H1 (cell line): ENCODE data around the gene CD3D. TPM values are rescaled to one million over a fixed set of nuclear protein-coding genes. Genes with fewer than 3 reads are reported as not detected.

Source experiments
- CTCF ChIA-PET: fragments of 300-600 bp; sonication (Branson Sonifier 250); formaldehyde crosslinking; loops from one replicate; lab custom pipeline; 2021; ENCODE audit not compliant: partially characterized antibody; lab: Charles Lee
- POLR2A ChIA-PET: fragments of 300-600 bp; sonication (Branson Sonifier 250); formaldehyde crosslinking; loops from one replicate; lab custom pipeline; 2021; ENCODE audit warnings: inconsistent platforms; ENCODE audit not compliant: partially characterized antibody; lab: Charles Lee
- DNase-seq, 2 experiments: peaks; one replicate each; pipeline versions ENCODE4 v3.0.0 to v3.0.0-alpha.2; 2010 to 2022; ENCODE audit warnings: low spot score in 2 of 2, low read depth in 1 of 2, mixed read lengths in 1 of 2
- FAIRE-seq: peaks from 2 replicates; lab custom pipeline; 2011; peaks lifted over from hg19 to GRCh38; lab: Jason Lieb, UNC
- H2AFZ ChIP-seq: 2 replicates; pipeline ENCODE4 v1.8.1; 2012; ENCODE audit warnings: low read length, inconsistent platforms
- H2AK5ac ChIP-seq: 2 replicates; pipeline ENCODE4 v1.6.1; 2013; ENCODE audit warnings: low read depth, low read length
- H2BK120ac ChIP-seq: replicated peaks from 2 replicates; pipeline ENCODE3; 2013; ENCODE audit warnings: low read depth, low read length, inconsistent platforms
- H2BK12ac ChIP-seq: 2 replicates; pipeline ENCODE4 v1.6.1; 2013; ENCODE audit warnings: low read depth, low read length
- H2BK15ac ChIP-seq: 2 replicates; pipeline ENCODE4 v1.6.1; 2013; ENCODE audit warnings: low read length
- H2BK20ac ChIP-seq: 2 replicates; pipeline ENCODE4 v1.6.1; 2013; ENCODE audit warnings: low read length
- H2BK5ac ChIP-seq: 2 replicates; pipeline ENCODE4 v1.6.1; 2013; ENCODE audit warnings: low read depth, low read length
- H3K14ac ChIP-seq: 2 replicates; pipeline ENCODE4 v1.6.1; 2013; ENCODE audit warnings: inconsistent platforms; ENCODE audit not compliant: insufficient read length
- H3K18ac ChIP-seq: 2 replicates; pipeline ENCODE4 v1.6.1; 2013; ENCODE audit warnings: low read length; ENCODE audit errors: extremely low read depth
- H3K23ac ChIP-seq: 2 replicates; pipeline ENCODE4 v1.6.1; 2013; ENCODE audit warnings: inconsistent platforms; ENCODE audit not compliant: insufficient read length
- H3K23me2 ChIP-seq: 2 replicates; pipeline ENCODE4 v1.6.1; 2013; ENCODE audit warnings: low read depth, low read length
- H3K27ac ChIP-seq: 2 replicates; pipeline ENCODE4 v1.6.1; 2011; ENCODE audit warnings: low read depth, low read length, inconsistent platforms
- H3K27me3 ChIP-seq, 4 experiments: replicated peaks in 1 of 4; 1 replicate in 1 of 4; 2 replicates in 3 of 4; pipeline versions ENCODE4 v1.6.1 to v1.8.1; 2011 to 2013; ENCODE audit warnings: low read length in 3 of 4, mild to moderate bottlenecking in 3 of 4, inconsistent platforms in 2 of 4, mixed read lengths in 2 of 4, moderate library complexity in 1 of 4; ENCODE audit not compliant: control insufficient read depth in 3 of 4, insufficient read depth in 3 of 4; ENCODE audit errors: extremely low read depth in 1 of 4
- H3K36me3 ChIP-seq, 4 experiments: 2 replicates each; pipeline versions ENCODE4 v1.6.1 to v1.8.1; 2011 to 2013; ENCODE audit warnings: mild to moderate bottlenecking in 4 of 4, low read length in 3 of 4, moderate library complexity in 2 of 4, control low read depth in 1 of 4, inconsistent platforms in 1 of 4; ENCODE audit not compliant: insufficient read depth in 4 of 4, control insufficient read depth in 2 of 4
- H3K4ac ChIP-seq: replicated peaks from 2 replicates; pipeline ENCODE3; 2013; ENCODE audit warnings: low read length, low read depth, mixed read lengths, inconsistent platforms; ENCODE audit not compliant: insufficient read length
- H3K4me1 ChIP-seq, 4 experiments: replicated peaks in 1 of 4; 1 replicate in 1 of 4; 2 replicates in 3 of 4; pipeline versions ENCODE4 v1.6.1 to v1.8.1; 2011 to 2013; ENCODE audit warnings: low read length in 3 of 4, inconsistent platforms in 2 of 4, mixed read lengths in 1 of 4; ENCODE audit not compliant: insufficient read depth in 4 of 4, control insufficient read depth in 3 of 4
- H3K4me2 ChIP-seq, 2 experiments: 2 replicates each; pipeline versions ENCODE4 v1.6.1 to v1.8.1; 2011 to 2013; ENCODE audit warnings: low read depth in 2 of 2, low read length in 2 of 2, control low read depth in 1 of 2, inconsistent platforms in 1 of 2, mild to moderate bottlenecking in 1 of 2; ENCODE audit not compliant: insufficient read depth in 1 of 2
- H3K4me3 ChIP-seq, 4 experiments: fragments of 200-600, 300-600 bp in 1 of 4; sonication (generic), shearing (Covaris generic), sonication (Bioruptor Twin) in 1 of 4; 2 replicates each; pipeline versions ENCODE4 v1.5.1 to v1.8.1; 2011 to 2016; ENCODE audit warnings: low read length in 4 of 4, low read depth in 3 of 4, control low read depth in 2 of 4, inconsistent platforms in 2 of 4, mild to moderate bottlenecking in 2 of 4, mixed read lengths in 1 of 4, moderate library complexity in 1 of 4; ENCODE audit not compliant: insufficient read depth in 2 of 4; ENCODE audit errors: extremely low read depth in 1 of 4
- H3K56ac ChIP-seq: replicated peaks from 2 replicates; pipeline ENCODE3; 2013; ENCODE audit warnings: low read depth, mild to moderate bottlenecking, mixed read lengths, low read length, inconsistent platforms; ENCODE audit not compliant: insufficient read length
- H3K79me1 ChIP-seq: 2 replicates; pipeline ENCODE4 v1.6.1; 2013; ENCODE audit warnings: low read depth, low read length, control low read depth
- H3K79me2 ChIP-seq, 2 experiments: 2 replicates each; pipeline versions ENCODE4 v1.6.1 to v1.8.1; 2012 to 2013; ENCODE audit warnings: low read length in 2 of 2, mild to moderate bottlenecking in 2 of 2, inconsistent platforms in 1 of 2; ENCODE audit not compliant: insufficient read depth in 2 of 2, control insufficient read depth in 1 of 2
- H3K9ac ChIP-seq, 4 experiments: replicated peaks in 1 of 4; 1 replicate in 1 of 4; 2 replicates in 3 of 4; pipeline versions ENCODE4 v1.6.1 to v1.8.1; 2011 to 2013; ENCODE audit warnings: low read depth in 3 of 4, low read length in 3 of 4, control low read depth in 2 of 4, mild to moderate bottlenecking in 2 of 4, moderate library complexity in 2 of 4, inconsistent platforms in 1 of 4; ENCODE audit errors: extremely low read depth in 1 of 4
- H3K9me3 ChIP-seq, 2 experiments: 2 replicates each; pipeline versions ENCODE4 v1.6.1 to v1.8.1; 2012 to 2013; ENCODE audit warnings: mild to moderate bottlenecking in 2 of 2, moderate library complexity in 2 of 2, control low read depth in 1 of 2, inconsistent platforms in 1 of 2, low read depth in 1 of 2, low read length in 1 of 2, mixed read lengths in 1 of 2; ENCODE audit not compliant: insufficient read depth in 2 of 2
- H4K20me1 ChIP-seq, 2 experiments: replicated peaks in 1 of 2; 2 replicates each; pipeline versions ENCODE3 to v1.8.1; 2011 to 2013; ENCODE audit warnings: inconsistent platforms in 2 of 2, low read length in 2 of 2, mild to moderate bottlenecking in 1 of 2; ENCODE audit not compliant: insufficient read depth in 2 of 2, control insufficient read depth in 1 of 2
- H4K5ac ChIP-seq: 2 replicates; pipeline ENCODE4 v1.6.1; 2013; ENCODE audit warnings: low read length, low read depth, mixed read lengths, inconsistent platforms; ENCODE audit not compliant: insufficient read length
- H4K8ac ChIP-seq: 2 replicates; pipeline ENCODE4 v1.8.0; 2013; ENCODE audit warnings: mild to moderate bottlenecking, moderate library complexity, low read length, inconsistent platforms; ENCODE audit not compliant: insufficient read depth; ENCODE audit errors: extremely low read depth
- H4K91ac ChIP-seq: replicated peaks from 2 replicates; pipeline ENCODE3; 2013; ENCODE audit warnings: low read length, mixed read lengths, inconsistent platforms; ENCODE audit not compliant: insufficient read length
- CTBP2 ChIP-seq: IDR thresholded peaks from 2 replicates; pipeline ENCODE4 v1.7.0; 2011; ENCODE audit warnings: borderline replicate concordance, mild to moderate bottlenecking, moderate library complexity, mixed read lengths, low read length; ENCODE audit not compliant: insufficient read depth, insufficient read length
- EZH2 ChIP-seq: fragments of 200-600 bp; sonication (generic); IDR thresholded peaks from 2 replicates; pipeline ENCODE4 v1.7.1; 2012; ENCODE audit warnings: low read depth, mild to moderate bottlenecking, moderate library complexity, low read length, inconsistent platforms; ENCODE audit not compliant: severe bottlenecking
- RNF2 ChIP-seq: fragments of 200-900, 300-1000 bp; sonication (generic); IDR thresholded peaks from 2 replicates; pipeline ENCODE4 v1.7.1; 2016; ENCODE audit warnings: borderline replicate concordance, low read depth, mild to moderate bottlenecking, antibody characterized with exemption, low read length; ENCODE audit not compliant: poor library complexity, severe bottlenecking; ENCODE audit errors: missing control alignments
- TBP ChIP-seq: IDR thresholded peaks from 2 replicates; pipeline ENCODE4 v1.6.1; 2011; ENCODE audit warnings: low read depth, low read length, improper control_type of control experiment
- WGBS, 2 experiments: shearing (Covaris generic) in 1 of 2; methylation state at CpG; one replicate each; pipeline versions ENCODE4 v1.1.6 to v1.1.7; 2013 to 2015; ENCODE audit warnings: low lambda C conversion rate in 2 of 2, mixed read lengths in 2 of 2, inconsistent platforms in 1 of 2, low coverage in 1 of 2, missing lambda C conversion rate in 1 of 2; ENCODE audit not compliant: insufficient replicate concordance in 2 of 2, insufficient coverage in 1 of 2, insufficient read length in 1 of 2; ENCODE audit errors: extremely low coverage in 1 of 2, missing lambda C conversion rate in 1 of 2; 5-methylcytosine and 5-hydroxymethylcytosine counted together
- polyA plus RNA-seq, 7 experiments: library from polyadenylated mRNA; depleted of rRNA in 3 of 7; stranded (reverse) in 5 of 7; unstranded in 2 of 7; fragments of >200 nt in 5 of 7; fragments of 200-250 nt in 2 of 7; gene quantifications; 1 replicate in 5 of 7; 2 replicates in 1 of 7; 4 replicates in 1 of 7; pipeline versions ENCODE4 v1.2.1 to v1.2.3, GENCODE V29; 2011 to 2013; ENCODE audit warnings: missing spikeins in 2 of 7, mixed read lengths in 2 of 7
- total RNA-seq: library from RNA; stranded (reverse); fragmentation: NEBNext Ultra II Directional; extraction: Animal tissue kit (Norgen Biotek cat#: 25700); gene quantifications from 2 replicates; pipeline ENCODE4 v1.2.1, GENCODE V29; 2021

CD3D gene
- total and polyA plus RNA-seq, 2 of the 8 experiments (the other 6 are each of a cell fraction or from before 2014, with no cell fraction given), result not detected

DNA sequence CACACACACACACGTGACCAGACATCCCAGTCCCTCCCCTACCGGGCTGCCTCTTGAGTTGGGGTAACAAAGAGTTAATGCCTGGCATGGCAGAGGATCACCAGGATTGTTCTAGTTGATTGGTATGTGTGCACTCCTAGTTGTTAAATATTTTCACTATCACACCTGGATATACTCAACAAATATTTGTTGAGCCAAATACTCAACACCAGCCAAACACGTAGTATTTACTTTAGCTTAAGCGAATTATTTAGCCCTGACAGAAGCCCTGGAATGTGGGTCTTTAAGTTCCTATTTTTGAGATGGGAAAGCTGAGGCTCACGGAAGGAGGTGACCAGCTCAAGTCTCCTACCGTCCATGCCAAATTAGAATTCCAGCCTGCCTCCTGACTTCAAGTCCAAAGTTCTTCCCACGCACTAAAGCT, 27.5 kb downstream of the CD3D start:
- peak overlapping the region; percentile 69; the same call in 1 of the 2 replicates for H4K8ac ChIP-seq
- peaks cover 7 to 11% (median 7%) of the 10 kb centered on the region in 4 experiments for H3K4me1 ChIP-seq
- H3K9me3 ChIP-seq, result no peaks in the 10 kb centered on the region
- no peak overlapping the region for H2BK15ac ChIP-seq
- H2BK20ac ChIP-seq, result no peak overlapping the region
- H2BK5ac ChIP-seq, result no peak overlapping the region
- no peak overlapping the region for H3K56ac ChIP-seq
- no peak overlapping the region for H3K14ac ChIP-seq
- no peak overlapping the region for H2AK5ac ChIP-seq
- H2BK12ac ChIP-seq, result peak overlapping the region; percentile 62; the same call in 1 of the 2 replicates
- H3K4me2 ChIP-seq, result peak overlapping the region; percentile 64 to 69
- H4K5ac ChIP-seq, result no peak overlapping the region
- H3K79me1 ChIP-seq, result no peaks in the 10 kb centered on the region
- H3K23ac ChIP-seq, result no peak overlapping the region
- no peak overlapping the region for H3K9ac ChIP-seq
- H2AFZ ChIP-seq, result peak overlapping the region; percentile 97
- H3K27me3 ChIP-seq, result peaks cover 0 to 4% (median 0%) of the 10 kb centered on the region in 4 experiments; a peak in 2 of 7 replicates
- DNase-seq, result no peak
- H3K4me3 ChIP-seq, result peak overlapping the region in 3 of 4 experiments; percentile 16 to 48 (median 28); a peak in 5 of 8 replicates
- ChIA-PET POLR2A (interaction anchor here (1.2 kb wide), 1 partner anchor 55 kb away, joined by 3 read pairs; no protein-coding TSS in a partner anchor), CTCF (interaction anchor here (0.7 to 2.5 kb wide), 8 partner anchors 11 to 227 kb away, joined by 3 to 11 read pairs (median 3); partner anchors contain the start of gene CD3E)
- H3K18ac ChIP-seq, result peak overlapping the region; percentile 26
- H4K91ac ChIP-seq, result no peak overlapping the region
- H3K79me2 ChIP-seq, result no peaks in the 10 kb centered on the region
- no peak overlapping the region for H3K27ac ChIP-seq
- no peaks in the 10 kb centered on the region for H3K36me3 ChIP-seq
- no peak for FAIRE-seq
- no peak overlapping the region for H2BK120ac ChIP-seq
- H4K20me1 ChIP-seq, result no peaks in the 10 kb centered on the region
- no peak overlapping the region for H3K4ac ChIP-seq
- H3K23me2 ChIP-seq, result peaks cover 9% of the 10 kb centered on the region; the same call in 1 of the 2 replicates
- WGBS, 2 experiments, result 59% methylated on average over 7 of the region's 7 CpGs; no CpG with 5 or more reads in 1 of the 2 experiments
- no peak for TF ChIP-seq CTBP2
- TF ChIP-seq TBP, result no peak
- no peak for TF ChIP-seq RNF2
- TF ChIP-seq EZH2, result no peak
